GM18907 (cell line): Measurements from ENCODE around the gene WFDC9.
A peak's percentile ranks its signal among the peaks of the same experiment; 100 is the strongest.
"Not testable (repeated sequence)": the region's sequence is repeated elsewhere in the genome, so short reads cannot be mapped to it uniquely, and the experiment has no call there.

Experiments
- ATAC-seq: cut with Tn5 transposase; IDR thresholded peaks from one replicate; pipeline ENCODE4 v1.9.1; 2021; ENCODE audit warnings: mild to moderate bottlenecking, moderate library complexity; ENCODE audit not compliant: unreplicated experiment

Gene WFDC9

DNA sequence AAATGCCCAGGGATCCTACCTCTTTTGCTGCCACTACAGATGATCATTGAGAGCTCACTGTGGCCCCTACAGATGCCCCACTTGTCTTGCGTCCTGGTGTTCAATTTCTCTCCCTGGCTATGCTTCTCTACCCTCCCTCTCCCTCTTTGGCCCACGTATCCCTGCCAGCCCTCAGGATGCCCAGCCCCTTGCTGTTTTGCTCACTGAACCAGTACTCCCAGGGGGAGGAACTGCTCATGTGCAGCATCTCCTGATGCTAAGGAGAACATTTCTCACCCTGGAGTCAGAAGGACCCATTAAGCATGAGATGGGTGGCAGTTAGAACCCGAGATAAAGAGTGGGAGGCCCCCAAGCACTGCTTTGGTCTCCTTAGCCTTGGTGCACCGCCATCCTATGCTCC, at the start of gene WFDC9:
TSS of gene WFDC9 (minus strand) at position 101 of the 400 bp plus-strand sequence. CDS start 21,103 bp downstream, outside the sequence.
- no peak for ATAC-seq

DNA sequence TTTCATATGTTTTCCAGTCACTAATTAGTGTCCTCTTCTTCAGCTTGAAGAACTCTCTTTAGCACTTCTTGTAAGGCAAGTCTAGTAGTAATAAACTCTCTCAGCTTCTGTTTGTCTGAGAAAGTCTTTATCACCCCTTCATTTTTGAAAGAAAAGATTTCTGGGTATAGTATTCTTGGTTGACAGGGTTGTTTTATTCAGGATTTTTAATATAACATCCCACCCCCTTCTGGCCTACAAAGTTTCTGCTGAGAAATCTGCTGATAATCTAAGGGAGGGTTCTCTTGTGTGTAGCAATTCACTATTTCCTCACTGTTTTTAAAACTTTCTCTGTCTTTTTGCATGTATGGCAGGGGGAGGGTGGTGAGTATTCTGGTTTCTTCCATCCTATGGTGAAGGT, 48.6 kb upstream of the WFDC9 start:
- ATAC-seq = no peak

DNA sequence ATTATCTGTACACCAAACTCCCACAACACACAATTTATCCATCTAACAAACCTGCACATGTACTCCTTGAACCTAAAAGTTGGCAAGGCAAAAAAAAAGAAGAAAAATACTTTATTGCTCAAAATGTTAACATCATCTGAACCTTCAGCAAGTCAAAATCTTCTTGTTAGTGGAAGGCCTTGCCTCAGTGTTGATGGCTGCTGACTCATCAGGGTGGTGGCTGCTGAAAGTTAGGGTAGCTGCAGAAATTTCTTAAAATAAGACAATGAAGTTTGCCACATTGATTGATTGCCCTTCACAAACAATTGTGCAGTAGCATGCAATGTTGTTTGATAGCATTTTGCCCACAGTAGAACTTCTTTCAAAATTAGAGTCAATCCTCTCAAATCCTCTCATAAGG, 41.7 kb upstream of the WFDC9 start:
- ATAC-seq = no peak

DNA sequence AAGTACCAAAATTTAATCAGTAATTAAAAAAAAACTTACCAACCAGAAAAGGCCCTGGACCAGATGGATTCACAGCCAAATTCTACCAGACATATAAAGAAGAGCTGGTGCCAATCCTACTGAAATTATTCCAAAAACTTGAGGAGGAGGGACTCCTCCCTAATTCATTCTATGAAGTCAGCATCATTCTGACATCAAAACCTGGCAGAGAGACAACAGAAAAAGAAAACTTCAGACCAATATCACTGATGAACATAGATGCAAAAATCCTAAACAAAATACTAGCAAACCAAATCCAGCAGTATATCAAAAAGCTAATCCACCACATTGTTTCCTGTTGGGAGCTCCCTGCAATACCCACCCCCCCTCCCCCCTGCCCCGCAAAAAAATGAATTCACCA, 39.1 kb upstream of the WFDC9 start, which contains the start of gene WFDC11:
TSS of gene WFDC11 (minus strand) at position 101 of the 400 bp plus-strand sequence. CDS start 19,639 bp downstream, outside the sequence.
- ATAC-seq = no peak

DNA sequence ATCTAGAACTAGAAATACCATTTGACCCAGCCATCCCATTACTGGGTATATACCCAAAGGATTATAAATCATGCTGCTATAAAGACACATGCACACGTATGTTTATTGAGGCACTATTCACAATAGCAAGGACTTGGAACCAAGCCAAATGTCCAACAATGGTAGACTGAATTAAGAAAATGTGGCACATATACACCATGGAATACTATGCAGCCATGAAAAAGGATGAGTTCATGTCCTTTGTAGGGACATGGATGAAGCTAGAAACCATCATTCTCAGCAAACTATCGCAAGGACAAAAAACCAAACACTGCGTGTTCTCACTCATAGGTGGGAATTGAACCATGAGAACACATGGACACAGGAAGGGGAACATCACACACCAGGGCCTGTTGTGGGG, 26.0 kb upstream of the WFDC9 start:
- ATAC-seq = not testable (repeated sequence)

DNA sequence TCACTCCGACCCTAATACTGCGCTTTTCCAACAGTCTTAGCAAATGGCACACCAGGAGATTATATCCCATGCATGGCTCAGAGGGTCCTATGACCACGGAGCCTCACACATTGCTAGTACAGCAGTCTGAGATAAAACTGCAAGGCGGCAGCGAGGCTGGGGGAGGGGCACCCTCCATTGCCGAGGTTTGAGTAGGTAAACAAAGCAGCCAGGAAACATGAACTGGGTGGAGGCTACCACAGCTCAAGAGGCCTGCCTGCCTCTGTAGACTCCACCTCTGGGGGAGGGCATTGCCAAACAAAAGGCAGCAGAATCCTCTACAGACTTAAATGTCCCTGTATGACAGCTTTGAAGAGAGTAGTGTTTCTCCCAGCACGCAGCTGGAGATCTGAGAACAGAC, 20.6 kb upstream of the WFDC9 start:
- ATAC-seq = not testable (repeated sequence)

DNA sequence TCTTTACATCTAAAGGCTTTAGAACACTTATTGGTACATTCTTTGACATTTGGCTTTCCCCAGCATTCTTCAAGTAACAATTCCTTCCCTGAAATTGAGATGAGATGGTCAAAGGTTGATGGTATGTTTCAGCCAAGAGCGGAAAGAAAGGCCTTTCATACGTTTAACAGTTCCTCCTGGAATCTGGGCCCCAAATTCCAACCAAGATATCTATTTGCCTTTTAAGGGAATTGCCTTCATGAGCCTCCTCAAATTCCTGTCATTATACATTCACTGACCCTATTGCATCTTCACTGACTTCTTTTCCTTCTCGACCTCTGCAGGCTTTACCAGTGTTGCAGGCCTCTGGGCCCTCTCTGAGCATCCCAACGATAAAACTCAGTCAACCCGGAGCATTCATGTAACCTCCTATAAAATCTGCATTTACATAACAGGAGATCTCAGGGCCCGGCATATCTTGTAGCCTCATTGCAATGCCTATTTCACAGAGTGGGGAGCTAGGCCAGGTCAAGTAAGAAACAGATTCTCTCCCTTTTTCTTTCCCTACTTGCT, 18.3 kb upstream of the WFDC9 start:
- no peak for ATAC-seq

DNA sequence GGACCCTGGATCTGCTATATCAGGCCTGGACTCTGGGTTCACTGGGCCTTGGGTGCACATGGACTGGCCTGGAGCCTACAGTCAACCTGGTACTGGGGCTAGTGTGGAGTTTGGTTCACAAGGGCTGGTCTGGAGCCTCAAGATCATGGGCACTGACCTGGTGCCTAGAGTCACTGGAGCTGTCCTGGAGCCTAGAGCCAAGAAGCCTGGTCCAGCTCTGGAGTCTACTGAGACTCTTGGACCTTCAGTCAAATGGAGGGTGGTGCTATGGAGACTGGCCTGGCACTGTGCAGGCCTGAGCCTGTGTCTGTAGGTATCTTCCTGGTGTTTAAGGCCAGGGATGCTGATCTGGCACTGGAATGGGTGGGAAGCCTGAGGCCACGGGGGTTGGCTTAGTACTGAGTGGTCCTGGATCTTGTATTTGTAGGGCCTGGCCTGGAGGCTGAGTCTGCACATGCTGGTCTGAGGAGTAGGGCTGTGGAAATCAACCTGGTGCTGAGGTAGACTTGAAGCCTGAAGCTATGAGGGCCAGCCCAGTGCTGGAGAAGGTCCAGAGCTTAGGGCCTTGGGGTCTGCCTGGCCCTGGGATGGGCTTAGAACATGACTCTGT, 16.5 kb upstream of the WFDC9 start:
- ATAC-seq = no peak

DNA sequence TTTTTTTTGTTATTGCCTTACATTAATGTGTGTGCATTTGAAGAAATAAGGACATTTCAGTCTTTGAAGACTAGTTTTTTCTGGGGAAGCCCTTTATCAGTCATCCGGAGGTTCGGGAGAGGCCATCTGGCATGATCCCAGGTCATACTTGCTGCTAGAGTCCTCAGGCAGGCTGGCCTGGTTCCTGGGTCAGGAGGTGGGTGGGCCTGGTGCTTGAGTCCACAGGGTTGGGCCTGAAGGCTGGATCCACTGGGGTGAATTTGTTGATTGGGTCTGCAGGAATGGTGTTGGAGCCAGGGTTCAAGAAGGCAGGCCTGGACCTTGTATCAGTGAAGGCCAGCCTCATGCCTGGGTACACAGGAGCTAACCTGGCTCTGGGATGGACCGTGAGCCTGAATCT, 15.8 kb upstream of the WFDC9 start:
- ATAC-seq = no peak

DNA sequence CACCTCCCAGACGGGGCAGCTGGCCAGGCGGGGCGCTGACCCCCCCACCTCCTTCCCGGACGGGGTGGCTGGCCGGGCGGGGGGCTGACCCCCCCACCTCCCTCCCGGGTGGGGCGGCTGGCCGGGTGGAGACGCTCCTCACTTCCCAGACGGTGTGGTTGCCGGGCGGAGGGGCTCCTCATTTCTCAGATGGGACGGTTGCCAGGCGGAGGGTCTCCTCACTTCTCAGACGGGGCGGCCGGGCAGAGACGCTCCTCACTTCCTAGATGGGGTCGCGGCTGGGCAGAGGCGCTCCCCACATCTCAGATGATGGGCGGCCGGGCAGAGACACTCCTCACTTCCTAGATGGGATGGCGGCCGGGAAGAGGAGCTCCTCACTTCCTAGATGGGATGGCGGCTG, 14.8 kb upstream of the WFDC9 start:
- not testable (repeated sequence) for ATAC-seq

DNA sequence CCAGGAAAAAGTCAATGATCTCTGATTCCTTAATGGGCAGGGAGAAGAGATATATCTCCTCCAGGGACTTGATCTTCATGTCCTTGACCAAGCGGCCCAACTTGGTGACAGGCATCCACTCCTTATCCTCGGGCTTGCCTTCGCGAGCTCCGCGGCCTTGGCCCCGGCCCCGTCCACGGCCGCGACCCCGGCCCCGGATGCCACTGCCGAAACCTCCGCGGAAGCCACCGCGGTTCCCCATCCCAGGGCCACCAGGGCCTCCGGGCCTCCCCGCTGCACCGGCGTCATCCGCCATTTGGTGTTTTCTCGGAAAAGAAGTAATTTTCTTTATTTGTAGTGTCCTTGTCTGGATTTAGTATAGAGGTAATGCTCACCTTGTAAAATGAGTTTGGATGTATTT, 10.0 kb upstream of the WFDC9 start:
- not testable (repeated sequence) for ATAC-seq

DNA sequence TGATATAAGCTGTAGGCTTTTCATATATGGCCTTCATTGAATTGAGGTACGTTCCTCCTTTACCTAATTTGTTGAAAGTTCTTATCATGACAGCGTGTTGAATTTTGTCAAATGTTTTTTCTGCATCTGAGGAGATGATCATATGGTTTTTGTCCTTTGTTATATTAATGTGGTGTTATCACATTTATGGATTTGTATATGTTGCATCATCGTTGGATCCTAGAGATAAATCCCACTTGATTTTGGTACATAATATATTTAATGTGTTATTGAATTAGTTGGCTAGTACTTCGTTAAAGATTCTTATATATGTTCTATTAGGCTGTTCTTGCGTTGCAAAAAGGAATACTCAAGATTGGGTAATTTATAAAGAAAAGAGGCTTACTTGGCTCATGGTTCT, 8.6 kb upstream of the WFDC9 start:
- ATAC-seq = no peak

DNA sequence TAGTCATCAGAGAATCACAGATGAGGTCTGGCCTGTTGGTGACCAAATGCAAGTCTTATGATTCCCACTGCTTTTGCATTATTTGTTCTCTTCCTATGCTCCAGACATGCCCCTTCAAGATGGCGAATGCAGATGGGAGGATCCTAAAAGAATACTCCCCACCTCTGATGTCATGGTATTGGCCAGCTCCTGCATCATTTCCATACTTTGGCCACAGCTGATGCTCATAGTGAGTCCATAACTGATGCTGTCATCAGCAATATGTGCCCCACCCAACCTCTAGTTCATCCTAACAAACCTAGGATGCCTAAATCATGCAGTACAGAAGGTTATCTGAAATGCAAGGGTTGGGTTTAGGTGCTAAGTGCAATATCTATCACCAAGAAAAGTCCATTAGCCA, 5.4 kb upstream of the WFDC9 start:
- no peak for ATAC-seq

DNA sequence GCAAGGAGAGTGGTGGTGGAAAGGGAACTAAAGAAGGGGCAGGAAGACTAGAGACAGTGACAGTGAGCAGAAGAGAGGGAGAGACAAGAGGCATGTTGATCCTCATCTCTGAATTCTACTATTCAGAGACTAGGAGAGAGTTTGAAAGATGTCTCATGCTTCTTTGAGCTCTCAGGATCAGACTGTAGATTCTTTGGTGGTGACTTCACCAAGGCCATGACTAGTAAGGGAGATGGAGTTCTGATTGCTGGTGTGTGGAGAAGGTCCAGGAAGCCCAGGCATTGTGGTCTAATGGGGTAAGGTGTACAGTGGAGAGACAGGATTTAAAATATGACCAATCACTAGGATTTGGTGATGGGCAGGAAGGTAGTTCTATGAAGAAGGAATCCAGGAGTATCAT, 713 bp downstream of the WFDC9 start:
- no peak for ATAC-seq

DNA sequence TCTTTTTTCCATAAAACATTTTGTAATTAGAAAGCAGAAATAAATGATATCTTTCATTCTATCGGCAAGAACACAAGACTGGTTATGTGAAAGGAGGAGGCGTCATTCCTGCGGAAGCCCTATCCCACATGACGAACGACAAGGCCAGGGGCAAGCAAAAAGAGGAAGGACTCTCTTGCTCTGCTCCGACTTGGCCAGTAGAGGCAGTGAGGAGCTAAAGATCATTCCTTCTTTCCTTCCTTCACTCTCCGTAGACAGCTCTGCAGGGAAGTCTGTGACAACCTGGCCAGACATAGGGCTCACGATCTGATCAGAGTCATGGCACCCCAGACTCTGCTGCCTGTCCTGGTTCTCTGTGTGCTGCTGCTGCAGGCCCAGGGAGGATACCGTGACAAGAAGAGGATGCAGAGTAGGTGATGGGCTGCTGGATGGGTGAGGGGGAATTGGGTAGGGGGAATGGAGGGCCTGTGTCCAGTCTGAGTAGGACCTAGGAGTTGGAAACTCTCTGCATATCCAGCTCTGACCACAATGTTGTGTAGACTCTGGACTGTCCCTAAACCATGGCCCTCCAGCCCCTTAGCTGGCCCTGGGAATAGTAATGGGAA, 1.5 kb downstream of the WFDC9 start, which contains the start of gene WFDC10A:
TSS of gene WFDC10A (plus strand) at position 244 of the 605 bp plus-strand sequence. CDS start at position 319, 75 bp downstream.
- peak; percentile 55 for ATAC-seq

DNA sequence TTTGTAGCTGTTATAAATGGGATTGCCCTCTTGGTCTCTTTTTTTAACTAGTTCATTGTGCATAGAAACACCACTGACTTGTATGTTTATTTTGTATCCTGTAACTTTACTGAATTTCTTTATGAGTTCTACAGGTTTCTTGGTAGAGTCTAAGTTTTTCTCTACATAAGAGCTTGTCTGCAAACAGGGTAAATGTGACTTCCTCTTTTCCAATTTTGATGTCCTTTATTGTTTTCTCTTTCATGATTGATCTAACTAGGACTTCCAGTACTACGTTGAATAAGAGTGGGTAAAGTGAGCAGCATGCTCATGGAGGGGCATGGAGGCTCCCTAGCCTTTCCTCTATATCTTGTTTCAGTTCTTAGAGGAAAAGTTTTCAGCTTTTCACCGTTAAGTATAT, 4.5 kb downstream of the WFDC9 start:
- no peak for ATAC-seq

DNA sequence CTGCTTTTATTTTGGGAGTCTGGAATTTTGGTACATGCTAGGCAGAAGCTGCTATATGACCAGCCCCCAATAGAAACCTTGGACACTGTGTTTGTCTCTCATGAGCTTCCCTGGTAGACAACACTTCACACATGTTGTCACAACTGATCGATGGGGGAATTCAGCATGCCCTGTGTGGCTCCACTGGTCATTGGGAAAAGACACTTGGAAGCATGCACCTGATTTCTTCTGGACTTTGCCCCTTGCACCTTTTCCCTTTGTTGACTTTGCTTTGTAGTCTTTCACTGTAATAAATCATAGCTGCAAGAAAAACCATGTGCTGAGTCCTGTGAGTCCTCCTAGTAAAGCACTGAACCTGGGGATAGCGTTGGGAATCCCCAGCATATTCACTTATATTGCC, 9.5 kb downstream of the WFDC9 start:
- no peak for ATAC-seq

DNA sequence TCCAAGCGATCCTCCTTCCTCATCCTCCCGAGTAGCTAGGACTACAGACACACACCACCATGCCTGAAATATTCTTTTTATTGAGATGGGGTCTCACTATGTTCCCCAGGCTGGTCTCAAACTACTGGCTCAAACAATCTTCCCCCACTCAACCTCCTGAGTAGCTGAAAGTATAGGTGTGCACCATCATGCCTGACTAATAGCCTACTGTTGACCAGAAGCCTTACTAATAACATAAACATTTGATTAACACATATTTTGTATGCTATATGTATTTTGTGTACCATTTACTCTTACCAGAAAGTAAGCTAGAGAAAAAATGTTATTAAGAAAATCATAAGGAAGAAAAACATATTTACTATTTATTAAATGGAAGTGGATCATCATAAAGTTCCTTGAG, 13.5 kb downstream of the WFDC9 start:
- ATAC-seq = no peak

DNA sequence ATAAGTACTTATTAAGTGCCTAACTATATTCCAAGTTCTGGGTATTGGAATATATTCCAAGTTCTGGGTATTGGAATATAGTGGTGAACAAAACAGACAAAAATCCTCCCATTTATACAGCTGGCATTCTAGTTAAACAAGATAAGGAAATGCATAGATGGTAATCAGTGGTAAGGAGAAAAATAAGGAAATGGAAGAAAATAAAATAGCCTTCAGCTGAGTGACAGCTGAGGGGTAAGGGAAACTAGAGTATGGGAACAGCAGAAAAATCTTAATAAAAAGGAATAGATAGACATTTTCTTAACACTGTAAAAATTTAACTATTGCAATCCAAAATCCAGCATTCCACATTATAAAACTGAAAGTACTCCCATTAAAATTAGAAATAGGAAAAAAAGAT, 18.8 kb downstream of the WFDC9 start:
- ATAC-seq = no peak

DNA sequence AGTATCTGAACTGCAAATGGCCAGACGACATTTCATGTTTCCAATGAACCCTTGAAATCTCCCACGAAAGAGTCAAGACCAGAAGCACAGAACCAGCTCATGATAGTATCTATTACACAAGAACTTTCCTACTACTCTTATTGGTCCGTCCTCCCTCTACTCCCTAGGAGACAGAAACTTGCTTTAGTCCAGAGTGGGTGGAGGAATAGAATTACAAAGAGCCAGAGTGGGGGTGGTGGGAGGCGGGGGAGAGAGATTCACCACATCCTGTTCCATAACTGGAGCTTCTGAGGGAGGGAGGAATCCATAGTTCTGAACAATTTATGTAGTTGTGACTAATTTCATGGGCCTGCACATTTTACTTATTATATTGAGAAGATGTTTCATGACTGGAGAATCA, 20.0 kb downstream of the WFDC9 start:
- no peak for ATAC-seq

DNA sequence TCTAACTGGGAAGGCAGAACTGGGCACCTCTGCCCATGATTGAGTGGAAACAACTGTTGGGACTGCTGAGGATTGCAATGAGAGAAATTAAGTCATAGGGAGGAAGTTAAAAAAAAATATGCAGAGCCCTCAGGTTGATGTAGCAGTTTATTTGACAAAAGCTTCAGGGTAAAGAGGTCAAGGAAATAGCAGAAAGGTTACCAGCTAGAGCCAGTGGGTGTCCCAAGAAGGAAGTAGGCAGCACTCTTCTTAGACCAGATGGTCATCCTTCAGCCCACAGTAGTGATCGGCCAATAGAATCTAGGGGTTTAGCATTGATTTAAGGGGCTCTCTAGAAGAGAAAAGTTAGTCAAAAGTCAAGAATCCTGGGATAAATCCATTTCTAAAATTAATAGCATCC, 23.3 kb downstream of the WFDC9 start:
- no peak for ATAC-seq

DNA sequence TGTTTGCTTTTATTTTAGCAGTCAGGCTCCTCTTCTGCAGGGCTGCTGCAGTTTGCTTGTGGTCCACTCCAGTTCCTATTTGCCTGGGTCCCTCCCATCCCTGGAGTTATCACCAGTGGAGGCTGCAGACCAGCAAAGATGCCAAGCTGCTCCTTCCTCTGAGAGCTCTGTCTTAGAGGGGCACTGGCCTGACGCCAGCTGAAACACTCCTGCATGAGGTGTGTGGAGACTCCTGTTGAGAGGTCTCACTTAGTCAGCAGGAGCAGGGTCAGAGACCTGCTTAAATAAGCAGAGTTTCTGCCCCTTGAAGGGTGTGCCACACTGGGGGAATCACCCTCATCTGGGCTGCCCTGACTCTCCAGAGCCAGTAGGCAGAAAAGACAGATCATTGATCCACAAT, 35.8 kb downstream of the WFDC9 start:
- ATAC-seq = no peak
